ENCODE data around the gene RAB30. TPM values are rescaled to one million over a fixed set of nuclear protein-coding genes. Genes with fewer than 3 reads are reported as not detected.

The RAB30 gene
- total and polyA plus RNA-seq, 9 of the 15 experiments (the other 6 are each of a cell fraction or from before 2014, with no cell fraction given), result 0.29 to 1.3 (median 1.0) TPM

- no peak for FAIRE-seq
- POLR2A ChIA-PET, result interaction anchor here (0.6 kb wide), 1 partner anchor 63 kb away, joined by 3 read pairs; no protein-coding TSS in a partner anchor
- Histone ChIP-seq H3K4me3 (no peak overlapping the region), H4K20me1 (replicated peaks; ENCODE audit: control insufficient read depth, insufficient read depth, low read length) (no peaks in the 10 kb centered on the region), H3K4me2 (ENCODE audit: insufficient read depth, low read length) (no peak overlapping the region), H3K36me3 (ENCODE audit: control insufficient read depth, insufficient read depth, low read length) (no peaks in the 10 kb centered on the region), H2AFZ (ENCODE audit: low read depth, low read length) (no peak overlapping the region), H3K9me1 (ENCODE audit: control insufficient read depth, insufficient read depth, low read length) (no peaks in the 10 kb centered on the region), H3K79me2 (ENCODE audit: control insufficient read depth, insufficient read depth, low read length) (no peaks in the 10 kb centered on the region), H3K27ac (ENCODE audit: extremely low read depth, low read depth, low read length) (no peak overlapping the region), H3K9me3 (replicated peaks; ENCODE audit: control insufficient read depth, insufficient read depth, low read depth, low read length) (no peaks in the 10 kb centered on the region), H3K4me1 (replicated peaks in 1 of 2; ENCODE audit: control insufficient read depth in 2 of 2, insufficient read depth in 2 of 2, low read length in 2 of 2) (peaks cover 14 to 27% of the 10 kb centered on the region in 2 experiments), H3K27me3 (ENCODE audit: control insufficient read depth in 2 of 2, insufficient read depth in 2 of 2, low read length in 2 of 2) (no peaks in the 10 kb centered on the region), H3K9ac (ENCODE audit: insufficient read depth in 1 of 2, low read depth in 2 of 2, low read length in 2 of 2) (no peak overlapping the region)
- ATAC-seq, result no peak
- no TSS peak for BruUV-seq (replicated peaks)
- TF ChIP-seq RBM25 (IDR thresholded peaks at IDR 0.05; ENCODE audit: low read depth, low read length, severe bottlenecking) (peak; percentile 93), ADNP (tag; IDR thresholded peaks at IDR 0.05) (peak; percentile 83), PRMT5 (CRISPR knock-in tag; IDR thresholded peaks at IDR 0.05) (no peak), HDAC2 (IDR thresholded peaks at IDR 0.05) (0 out of 2 replicates have a peak, but pooled peaks have one; percentile 31), BCOR (IDR thresholded peaks at IDR 0.05) (peak; percentile 85), STAT5A (IDR thresholded peaks at IDR 0.05; ENCODE audit: borderline replicate concordance, low read length) (no peak), ZBTB33 (CRISPR knock-in tag; IDR thresholded peaks at IDR 0.05) (no peak), ETV5 (CRISPR knock-in tag; IDR thresholded peaks at IDR 0.05; ENCODE audit: low read depth) (no peak), CBX1 (IDR thresholded peaks at IDR 0.05; ENCODE audit: low read depth) (0 out of 2 replicates have a peak, but pooled peaks have one; percentile 23), ZNF197 (CRISPR knock-in tag; IDR thresholded peaks at IDR 0.05; ENCODE audit: low read depth) (no peak), SMARCA5 (IDR thresholded peaks at IDR 0.05) (0 out of 2 replicates have a peak, but pooled peaks have one; percentile 28), KDM1A (IDR thresholded peaks at IDR 0.05) (peak; percentile 63 to 71; a peak in 3 of 4 replicates), TRIM25 (IDR thresholded peaks at IDR 0.05; ENCODE audit: borderline replicate concordance) (no peak), RCOR1 (IDR thresholded peaks at IDR 0.05; ENCODE audit: borderline replicate concordance in 1 of 2, low read depth in 2 of 2, low read length in 2 of 2) (0 out of 4 replicates have a peak, but pooled peaks of 1 of the 2 experiments have one; percentile 29), ZNF12 (CRISPR knock-in tag; IDR thresholded peaks at IDR 0.05) (no peak), GATAD2B (IDR thresholded peaks at IDR 0.05; ENCODE audit: borderline replicate concordance) (no peak)
- WGBS (ENCODE audit: insufficient coverage, low coverage, missing lambda C conversion rate), result 55% methylated on average over 2 of the region's 2 CpGs
- CTCF ChIA-PET (ENCODE audit: low intra/inter-chr PET ratio), result interaction anchor here (0.7 kb wide), 1 partner anchor 213 kb away, joined by 4 read pairs; no protein-coding TSS in a partner anchor
- DNase-seq (ENCODE audit: extremely low read depth in 1 of 4, low spot score in 3 of 4), result no peak
- intact Hi-C loops (cut with micrococcal nuclease) (loop anchor here (5.0 kb wide), 2 partner anchors 67 to 98 kb away; partner anchors contain the start of gene RAB30), in situ Hi-C loops (cut with MboI) (no loop called here)
Measured at GRCh38 chr11:83004746-83005556, 66.7 kb downstream of the RAB30 start.
